Stimulated activated CD8-positive, alpha-beta memory T cell treated with anti-CD3 and anti-CD28 coated beads, Interleukin-4, amount 100 ng/mL, for 48 hours (primary cell): ENCODE data around the gene ZNF143.
"Not testable (repeated sequence)": the region's sequence is repeated elsewhere in the genome, so short reads cannot be mapped to it uniquely, and the experiment has no call there.

ENCODE experiments used
- DNase-seq: peaks from one replicate; pipeline ENCODE4 v3.0.0-alpha.2; 2020

Gene ZNF143

GRCh38 chr11:9460322-9461062, at the start of gene ZNF143:
Gene ZNF143, plus strand, starts transcription at chr11:9461012. Its CDS starts 10,297 bp downstream, at chr11:9471309.
- peak; percentile 100 for DNase-seq

GRCh38 chr11:9428706-9429105, 32.1 kb upstream of the ZNF143 start:
- no peak for DNase-seq

- no peak for DNase-seq
These were observed 22.2 kb upstream of the ZNF143 start for GRCh38 chr11:9438611-9439010.

DNA sequence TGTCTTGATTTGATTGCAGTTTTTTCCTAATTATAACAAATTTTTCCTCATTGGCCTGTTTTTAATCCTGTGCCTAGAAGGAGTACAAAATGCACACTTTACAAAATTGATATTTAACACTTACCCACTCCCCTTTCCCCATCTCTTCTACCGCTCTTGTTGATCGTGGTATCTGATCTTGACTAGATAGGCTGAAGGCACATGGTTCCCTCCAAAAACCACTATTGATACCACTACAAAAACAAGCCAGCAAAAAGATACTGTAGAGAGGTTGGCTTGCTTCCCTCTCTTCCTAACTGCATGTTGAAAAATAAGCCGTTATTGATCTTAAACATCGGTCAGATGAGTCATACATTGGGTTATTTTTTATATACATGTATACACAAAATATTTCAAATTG, 14.6 kb upstream of the ZNF143 start:
- DNase-seq, result no peak

GRCh38 chr11:9448576-9449352, 12.0 kb upstream of the ZNF143 start:
- no peak for DNase-seq

GRCh38 chr11:9452023-9452422, 8.8 kb upstream of the ZNF143 start:
- DNase-seq, result not testable (repeated sequence)

- DNase-seq, result no peak
These were observed 5.1 kb upstream of the ZNF143 start for GRCh38 chr11:9455722-9456121.

- peak; percentile 60 for DNase-seq
These were observed 1.0 kb upstream of the ZNF143 start for GRCh38 chr11:9459667-9460321.

GRCh38 chr11:9461063-9461759, 399 bp downstream of the ZNF143 start:
- peak; percentile 83 for DNase-seq

GRCh38 chr11:9461760-9462134, 935 bp downstream of the ZNF143 start:
- no peak for DNase-seq

- no peak for DNase-seq
These were observed 1.5 kb downstream of the ZNF143 start for GRCh38 chr11:9462172-9462799.

GRCh38 chr11:9462806-9463537, 2.2 kb downstream of the ZNF143 start:
- no peak for DNase-seq

GRCh38 chr11:9470765-9471164, 10.0 kb downstream of the ZNF143 start:
- no peak for DNase-seq

GRCh38 chr11:9473408-9473807, 12.6 kb downstream of the ZNF143 start:
- no peak for DNase-seq

DNA sequence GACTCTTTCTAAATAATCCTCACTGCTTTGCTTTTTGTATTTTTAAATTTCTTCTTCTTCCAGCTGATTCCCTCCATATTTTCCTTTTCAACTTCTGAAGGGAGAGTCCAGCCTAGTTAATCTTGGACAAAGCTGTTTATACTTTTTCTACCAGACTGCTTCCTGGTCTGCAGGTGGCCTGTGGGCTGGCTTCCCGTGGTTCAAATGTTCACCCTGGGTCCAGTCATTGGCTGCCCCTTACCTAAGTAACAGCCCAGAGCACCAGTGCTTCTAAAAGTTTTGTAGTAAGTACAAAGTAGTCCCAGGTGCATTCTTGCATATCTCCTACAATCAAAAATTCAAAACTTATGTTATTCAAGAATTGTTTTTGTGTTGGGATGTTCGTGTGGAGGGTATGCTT, 19.1 kb downstream of the ZNF143 start:
- DNase-seq, result no peak

DNA sequence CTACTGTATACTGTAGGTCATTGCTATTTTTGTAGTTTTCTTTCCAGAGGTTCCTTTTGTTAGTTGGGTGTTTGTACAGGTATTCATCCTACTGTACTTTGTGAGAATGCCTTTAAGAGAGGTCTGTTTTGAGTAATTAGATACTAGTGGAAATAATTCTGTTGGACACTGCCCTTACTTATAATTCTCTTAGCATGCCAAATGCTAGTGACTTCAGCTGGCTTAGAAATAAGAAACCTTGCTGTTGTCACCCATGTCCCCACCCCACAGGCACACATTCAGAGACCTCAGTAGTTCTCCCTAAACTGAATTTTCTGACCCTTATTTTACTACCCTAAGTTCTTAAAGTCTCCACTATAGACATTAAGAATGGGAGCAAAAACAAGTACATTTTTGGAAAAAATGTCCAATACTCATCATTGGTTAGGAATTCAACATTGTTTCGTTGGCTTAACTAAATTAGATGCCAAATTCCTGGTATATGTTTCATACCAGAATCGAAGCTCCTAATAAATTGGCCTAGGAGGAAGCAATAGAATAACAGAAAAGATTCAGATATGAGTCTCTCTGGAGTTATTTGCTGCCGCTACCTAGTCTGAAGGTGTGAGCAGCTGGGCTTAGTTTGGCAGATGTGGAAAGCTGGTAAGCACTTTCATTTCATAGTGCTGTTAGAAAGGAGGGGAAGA, 28.4 kb downstream of the ZNF143 start:
- DNase-seq, result no peak

DNA sequence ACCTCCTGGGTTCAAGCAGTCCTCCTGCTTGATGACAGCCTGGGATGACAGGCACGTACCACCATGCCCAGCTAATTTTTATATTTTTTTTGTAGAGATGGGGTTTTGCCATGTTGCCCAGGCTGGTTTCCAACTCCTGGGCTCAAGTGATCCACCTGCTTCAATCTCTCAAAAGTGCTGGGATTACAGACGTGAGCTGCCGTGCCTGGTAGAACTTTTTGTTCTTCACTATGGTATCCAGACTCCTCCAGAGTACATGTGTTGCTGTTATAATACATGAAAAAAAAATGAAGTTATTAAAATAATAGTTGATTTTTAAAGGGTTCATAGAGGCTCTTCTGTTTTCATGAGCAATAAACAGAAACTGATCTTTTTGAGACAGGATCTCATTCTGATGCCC, 29.6 kb downstream of the ZNF143 start:
- no peak for DNase-seq

DNA sequence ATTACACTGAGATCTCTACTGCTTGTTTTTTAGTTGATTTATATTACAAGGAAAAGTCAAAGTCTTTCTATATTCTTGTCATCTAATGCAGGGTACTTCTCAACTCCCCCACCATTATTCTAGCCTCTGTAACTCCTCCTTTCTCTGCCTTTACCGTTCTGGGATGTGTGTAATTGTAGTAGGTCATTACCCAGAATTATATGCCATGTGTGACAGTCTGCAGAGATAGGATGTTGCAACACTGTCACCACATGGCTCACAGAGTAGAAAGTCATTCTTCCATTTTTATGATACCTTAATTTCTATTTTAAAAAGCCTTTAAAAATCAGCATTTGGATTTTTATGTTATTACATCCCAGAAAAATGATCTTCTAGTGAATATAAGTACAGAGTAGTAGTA, 32.7 kb downstream of the ZNF143 start:
- DNase-seq, result no peak

DNA sequence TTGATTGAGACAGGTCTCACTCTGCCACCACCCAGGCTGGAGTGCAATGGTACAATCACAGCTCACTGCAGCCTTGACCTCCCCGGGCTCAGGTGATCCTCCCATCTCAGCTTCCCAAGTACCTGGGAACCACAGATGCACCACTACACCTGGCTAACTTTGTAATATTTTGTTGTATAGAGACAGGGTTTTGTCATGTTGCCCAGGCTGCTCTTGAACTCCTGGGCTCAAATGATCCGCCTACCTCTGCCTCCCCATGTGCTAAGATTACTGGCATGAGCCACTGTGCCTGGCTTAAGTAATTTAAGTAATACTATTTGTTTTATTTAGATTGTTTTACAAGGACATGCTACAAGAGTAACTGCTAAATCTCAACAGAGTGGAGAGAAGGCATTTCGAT, 33.5 kb downstream of the ZNF143 start:
- DNase-seq, result no peak

- DNase-seq, result no peak
These were observed 35.1 kb downstream of the ZNF143 start for GRCh38 chr11:9495803-9496514.
